PFSK-1 (cell line): ENCODE measurements around the gene PANX1.

ENCODE experiments used
- POLR2AphosphoS5 ChIP-seq: IDR thresholded peaks from 2 replicates; pipeline ENCODE4 v1.6.1; 2012; ENCODE audit warnings: low read depth, mild to moderate bottlenecking, control low read depth, low read length, moderate library complexity
- TAF1 ChIP-seq: IDR thresholded peaks from 2 replicates; pipeline ENCODE4 v1.6.1; 2012; ENCODE audit warnings: low read length, control low read depth, borderline replicate concordance; ENCODE audit not compliant: insufficient read depth

DNA sequence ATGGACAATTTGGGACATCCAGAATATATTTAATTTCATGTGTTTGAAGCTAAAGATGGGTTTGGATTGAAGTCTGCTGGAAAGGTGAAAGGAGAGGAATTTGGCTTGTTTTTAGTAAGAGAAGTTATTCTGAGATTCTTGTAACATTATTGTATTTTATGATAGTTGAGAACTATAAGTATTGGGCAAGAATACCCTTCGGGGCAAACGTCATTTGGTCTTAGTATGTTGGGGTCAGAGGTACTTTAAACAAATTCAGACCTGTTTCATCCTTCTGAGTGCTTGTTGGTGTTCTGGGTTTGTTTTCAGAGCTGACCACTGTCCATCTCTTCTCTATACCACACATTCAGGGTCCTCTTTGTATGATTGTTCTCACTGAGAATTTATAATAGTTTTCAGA lies 19.5 kb downstream of the PANX1 start:
- TF ChIP-seq POLR2AphosphoS5 (no peak), TAF1 (no peak)
